ENCODE results near the gene EXOC4.

Gene EXOC4

DNA sequence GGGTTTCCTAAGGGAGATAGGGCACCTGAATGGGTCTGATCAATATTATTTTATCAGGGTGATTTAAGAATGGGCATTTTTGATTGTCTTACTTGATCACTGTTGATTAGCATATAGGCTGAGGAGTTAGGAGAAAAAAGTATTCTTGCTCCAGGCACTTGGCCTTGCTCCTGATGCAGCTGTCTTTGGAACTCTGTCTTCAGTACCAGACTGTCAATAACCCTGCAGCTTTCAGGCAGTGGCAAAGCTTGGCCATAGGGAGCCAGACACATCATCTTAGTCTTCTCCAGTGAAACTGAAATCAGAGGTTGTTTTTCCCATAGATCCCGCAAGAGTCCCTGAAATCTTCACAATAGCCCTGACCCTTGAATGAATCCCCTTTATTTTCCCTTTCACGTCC is 47.2 kb downstream of the EXOC4 start:
- TF ChIP-seq, protein P1, sequence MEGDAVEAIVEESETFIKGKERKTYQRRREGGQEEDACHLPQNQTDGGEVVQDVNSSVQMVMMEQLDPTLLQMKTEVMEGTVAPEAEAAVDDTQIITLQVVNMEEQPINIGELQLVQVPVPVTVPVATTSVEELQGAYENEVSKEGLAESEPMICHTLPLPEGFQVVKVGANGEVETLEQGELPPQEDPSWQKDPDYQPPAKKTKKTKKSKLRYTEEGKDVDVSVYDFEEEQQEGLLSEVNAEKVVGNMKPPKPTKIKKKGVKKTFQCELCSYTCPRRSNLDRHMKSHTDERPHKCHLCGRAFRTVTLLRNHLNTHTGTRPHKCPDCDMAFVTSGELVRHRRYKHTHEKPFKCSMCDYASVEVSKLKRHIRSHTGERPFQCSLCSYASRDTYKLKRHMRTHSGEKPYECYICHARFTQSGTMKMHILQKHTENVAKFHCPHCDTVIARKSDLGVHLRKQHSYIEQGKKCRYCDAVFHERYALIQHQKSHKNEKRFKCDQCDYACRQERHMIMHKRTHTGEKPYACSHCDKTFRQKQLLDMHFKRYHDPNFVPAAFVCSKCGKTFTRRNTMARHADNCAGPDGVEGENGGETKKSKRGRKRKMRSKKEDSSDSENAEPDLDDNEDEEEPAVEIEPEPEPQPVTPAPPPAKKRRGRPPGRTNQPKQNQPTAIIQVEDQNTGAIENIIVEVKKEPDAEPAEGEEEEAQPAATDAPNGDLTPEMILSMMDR (IDR thresholded peaks at IDR 0.05; ENCODE audit: low read depth, low read length) = no peak

DNA sequence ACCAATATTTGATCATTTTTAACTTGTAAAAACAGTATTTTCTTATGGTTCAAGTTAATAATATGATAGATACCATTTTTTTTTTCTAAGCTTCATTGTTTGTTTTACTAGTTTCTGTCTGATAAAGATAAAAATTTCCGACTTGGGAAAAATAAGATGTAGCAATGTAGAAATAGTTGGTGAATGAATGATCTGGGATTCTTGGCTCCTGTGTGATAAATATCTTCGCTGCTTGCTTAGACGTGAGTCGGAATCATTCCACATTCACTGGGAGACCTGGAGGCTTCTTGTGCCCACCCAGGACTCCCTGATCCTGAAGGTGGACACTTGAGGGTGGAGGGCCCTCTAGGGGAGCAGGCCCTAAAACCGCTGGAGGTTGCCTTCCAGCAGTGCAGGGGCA is 47.9 kb downstream of the EXOC4 start:
- no peak for DNase-seq (ENCODE audit: extremely low read depth, low read depth)
- TF ChIP-seq, protein P1 (IDR thresholded peaks at IDR 0.05; ENCODE audit: low read depth, low read length) = no peak

More for the DNA sequence above, 47.2 kb downstream of the EXOC4 start:
- no peak for DNase-seq (ENCODE audit: extremely low read depth, low read depth)

DNA sequence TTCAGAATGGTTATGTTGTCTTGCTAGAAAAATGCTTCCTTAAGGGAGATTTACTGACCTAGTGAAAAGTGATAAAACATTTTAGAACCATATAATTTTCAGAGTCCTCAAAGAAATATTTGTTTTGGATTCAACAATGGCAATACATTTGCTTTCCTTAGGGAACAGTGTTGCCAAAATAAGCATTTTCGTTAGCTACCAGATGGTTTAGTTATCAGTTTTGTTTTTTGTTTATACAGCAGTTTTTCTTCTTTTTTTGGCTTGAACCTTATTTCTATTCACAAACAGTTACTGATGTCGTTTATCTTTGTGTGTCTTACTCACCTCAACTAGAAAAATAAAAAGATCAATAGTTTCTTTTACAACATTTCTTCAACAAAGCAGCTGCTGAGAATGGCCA is 48.6 kb downstream of the EXOC4 start:
- TF ChIP-seq, protein P1 (IDR thresholded peaks at IDR 0.05; ENCODE audit: low read depth, low read length) = no peak
- DNase-seq (ENCODE audit: extremely low read depth, low read depth) = no peak

DNA sequence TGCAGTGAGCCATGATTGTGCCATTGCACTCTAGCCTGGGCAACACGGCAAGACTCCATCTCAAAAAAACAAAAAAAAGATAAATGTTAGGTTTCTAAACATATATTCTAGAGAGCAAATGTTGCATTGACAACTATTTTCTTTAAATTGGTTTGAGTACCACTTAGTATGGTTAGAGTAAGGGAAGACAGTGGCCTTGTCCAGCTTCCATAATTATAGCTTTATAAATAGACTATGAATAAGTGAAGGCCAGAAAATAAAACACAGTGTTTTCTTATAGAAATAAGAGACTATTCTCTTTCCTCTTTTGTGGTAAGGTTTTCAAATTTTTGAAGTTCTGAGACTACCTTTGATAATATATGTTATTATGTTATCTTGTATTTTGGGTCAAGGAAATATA is 50.5 kb downstream of the EXOC4 start:
- DNase-seq (ENCODE audit: extremely low read depth, low read depth) = no peak
- TF ChIP-seq, protein P1 (IDR thresholded peaks at IDR 0.05; ENCODE audit: low read depth, low read length) = no peak

DNA sequence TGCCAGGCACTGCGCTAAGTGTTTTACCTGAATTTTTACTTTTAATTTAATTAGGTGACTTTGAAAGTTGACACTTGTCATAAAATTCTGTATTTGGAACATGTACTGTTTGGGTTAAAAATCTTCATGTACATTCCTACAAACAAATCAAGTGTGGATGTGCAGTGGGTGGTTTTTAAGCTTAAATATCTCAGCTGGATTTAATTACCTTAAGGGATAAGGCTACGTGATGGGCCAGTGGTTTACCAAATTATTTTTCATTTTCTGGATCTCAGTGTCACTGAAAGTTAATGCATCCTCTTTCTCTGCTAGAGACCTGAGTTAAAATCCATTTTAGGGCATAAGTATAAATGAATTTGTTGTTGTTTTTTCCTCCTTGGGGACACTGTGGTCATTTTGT is 51.1 kb downstream of the EXOC4 start:
- peak; percentile 4 for DNase-seq (ENCODE audit: extremely low read depth, low read depth)
- TF ChIP-seq, protein P1 (IDR thresholded peaks at IDR 0.05; ENCODE audit: low read depth, low read length) = no peak

DNA sequence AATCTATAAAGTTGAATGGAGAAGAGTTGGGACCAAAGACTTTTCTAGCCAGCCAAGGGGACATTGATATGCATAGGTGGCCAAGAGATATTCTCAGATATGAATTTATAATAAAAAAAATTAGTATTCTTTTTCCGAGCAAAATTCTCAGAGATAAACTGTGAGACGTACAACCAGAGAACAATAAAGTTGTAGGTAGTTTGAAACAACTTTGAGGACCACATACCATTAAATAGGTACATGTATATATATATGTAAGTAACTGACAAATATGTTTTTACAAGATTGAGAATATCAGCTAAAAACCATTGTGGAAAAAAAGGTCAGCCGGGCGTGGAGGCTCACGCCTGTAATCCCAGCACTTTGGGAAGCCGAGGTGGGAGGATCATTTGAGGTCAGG is 56.5 kb downstream of the EXOC4 start:
- TF ChIP-seq, protein P1 (IDR thresholded peaks at IDR 0.05; ENCODE audit: low read depth, low read length) = no peak
- no peak for DNase-seq (ENCODE audit: extremely low read depth, low read depth)

DNA sequence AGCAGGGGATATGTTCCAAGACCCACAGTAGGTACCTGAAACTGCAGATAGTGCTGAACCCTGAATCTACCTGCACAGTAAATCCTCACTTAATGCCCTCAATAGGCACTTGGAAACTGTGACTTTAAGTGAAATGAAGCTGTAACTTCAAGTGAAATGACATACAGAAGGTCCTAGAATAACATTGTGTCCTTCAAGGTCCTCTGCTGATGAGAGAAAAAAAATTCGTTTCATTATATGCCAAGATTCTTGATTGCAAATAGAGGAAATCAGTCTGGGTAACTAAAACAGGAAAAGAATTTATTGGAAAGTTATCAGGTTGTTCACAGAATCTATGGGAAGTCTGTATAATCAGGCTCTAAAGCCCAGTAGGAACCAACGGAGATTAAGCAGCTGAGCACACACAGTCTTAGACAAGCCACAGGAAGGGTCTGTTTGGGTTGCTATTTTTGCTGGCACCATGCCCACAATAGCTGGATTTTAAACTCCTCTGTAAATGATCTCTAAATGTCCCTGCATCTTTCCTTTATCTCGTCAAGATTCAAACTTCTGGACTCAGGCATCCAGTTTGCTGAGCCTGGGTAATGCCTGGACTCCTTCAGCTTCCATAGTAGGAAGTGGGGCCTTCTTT is 57.5 kb downstream of the EXOC4 start:
- DNase-seq (ENCODE audit: extremely low read depth, low read depth) = no peak

More for the DNA sequence above, 57.5 kb downstream of the EXOC4 start:
- TF ChIP-seq, protein P1 (IDR thresholded peaks at IDR 0.05; ENCODE audit: low read depth, low read length) = no peak

Data from AG09319 (cell line).